ENCODE data around the gene GREB1L. TPM values are rescaled to one million over a fixed set of nuclear protein-coding genes. Genes with fewer than 3 reads are reported as not detected.

GREB1L gene
- total and polyA plus RNA-seq, 10 of the 15 experiments (the other 5 are each of a cell fraction or from before 2014, with no cell fraction given) = under 0.01 to 0.11 (median 0.03) TPM; not detected in 1

GRCh38 chr18:21513292-21513691 lies 271.3 kb downstream of the GREB1L start:
- BruUV-seq (replicated peaks) = no TSS peak
- in situ Hi-C loops (cut with MboI) (loop anchor here (5.0 kb wide), 1 partner anchor 51 kb away; no protein-coding TSS in a partner anchor), intact Hi-C loops (cut with micrococcal nuclease; ENCODE audit: unreplicated experiment) (loop anchor here (10.0 kb wide), 1 partner anchor 318 kb away; no protein-coding TSS in a partner anchor)
- TF ChIP-seq SPI1 (IDR thresholded peaks at IDR 0.05; ENCODE audit: borderline replicate concordance, insufficient read depth, low read depth, low read length) (no peak), NFYB (IDR thresholded peaks at IDR 0.05; ENCODE audit: insufficient read depth, low read depth, low read length) (no peak), RCOR1 (conservative IDR thresholded peaks at IDR 0.05; ENCODE audit: low read depth, low read length) (no peak)
- ChIA-PET RAD21 (ENCODE audit: unreplicated experiment) (no interaction called here), SMC1A (ENCODE audit: uncharacterized antibody, unreplicated experiment) (no interaction called here), POLR2A (no interaction called here), CTCF (interaction anchor here (1.0 to 4.1 kb wide), 2 partner anchors 24 to 337 kb away, joined by 3 to 16 read pairs; no protein-coding TSS in a partner anchor)
- WGBS (ENCODE audit: insufficient coverage, insufficient replicate concordance, low lambda C conversion rate, missing lambda C conversion rate) = 100% methylated on average over 2 of the region's 2 CpGs
- no peaks in the 10 kb centered on the region for H3K9me3 ChIP-seq (replicated peaks; ENCODE audit: control insufficient read depth, insufficient read depth, low read length)
- no peak overlapping the region for H3K4me2 ChIP-seq (ENCODE audit: control insufficient read depth, insufficient read depth)
- ATAC-seq = no peak
- no peak overlapping the region for H3K27ac ChIP-seq (ENCODE audit: control insufficient read depth, insufficient read depth)
- FAIRE-seq = no peak
- H2AFZ ChIP-seq (ENCODE audit: control insufficient read depth, low read depth, low read length) = no peak overlapping the region
- peaks cover 0 to 3% of the 10 kb centered on the region in 2 experiments; a peak in 1 of 4 replicates for H3K36me3 ChIP-seq (ENCODE audit: control insufficient read depth in 2 of 2, insufficient read depth in 2 of 2, low read length in 1 of 2)
- H3K4me3 ChIP-seq = no peak overlapping the region
- H3K9ac ChIP-seq (ENCODE audit: control insufficient read depth, insufficient read depth, low read length) = no peak overlapping the region
- H3K27me3 ChIP-seq (replicated peaks in 1 of 2; ENCODE audit: control insufficient read depth in 2 of 2, insufficient read depth in 2 of 2, low read length in 1 of 2) = no peaks in the 10 kb centered on the region
- DNase-seq (ENCODE audit: low read depth, low spot score) = no peak
- H3K79me2 ChIP-seq (ENCODE audit: control insufficient read depth, insufficient read depth, low read length) = no peaks in the 10 kb centered on the region
- no peaks in the 10 kb centered on the region for H3K4me1 ChIP-seq (ENCODE audit: control insufficient read depth, insufficient read depth, low read length)
- H4K20me1 ChIP-seq (ENCODE audit: control insufficient read depth, insufficient read depth) = no peaks in the 10 kb centered on the region

- no peak for FAIRE-seq
- Histone ChIP-seq H3K4me2 (ENCODE audit: control insufficient read depth, insufficient read depth) (no peak overlapping the region), H3K27me3 (replicated peaks in 1 of 2; ENCODE audit: control insufficient read depth in 2 of 2, insufficient read depth in 2 of 2, low read length in 1 of 2) (no peaks in the 10 kb centered on the region), H4K20me1 (ENCODE audit: control insufficient read depth, insufficient read depth) (no peaks in the 10 kb centered on the region), H3K4me3 (no peak overlapping the region), H3K4me1 (ENCODE audit: control insufficient read depth, insufficient read depth, low read length) (no peaks in the 10 kb centered on the region), H3K36me3 (ENCODE audit: control insufficient read depth in 2 of 2, insufficient read depth in 2 of 2, low read length in 1 of 2) (peaks cover 0 to 3% of the 10 kb centered on the region in 2 experiments; a peak in 1 of 4 replicates), H2AFZ (ENCODE audit: control insufficient read depth, low read depth, low read length) (no peak overlapping the region), H3K9me3 (replicated peaks; ENCODE audit: control insufficient read depth, insufficient read depth, low read length) (no peaks in the 10 kb centered on the region), H3K27ac (ENCODE audit: control insufficient read depth, insufficient read depth) (no peak overlapping the region), H3K9ac (ENCODE audit: control insufficient read depth, insufficient read depth, low read length) (no peak overlapping the region), H3K79me2 (ENCODE audit: control insufficient read depth, insufficient read depth, low read length) (no peaks in the 10 kb centered on the region)
- WGBS (ENCODE audit: insufficient coverage, insufficient replicate concordance, low lambda C conversion rate, missing lambda C conversion rate) = 97% methylated on average over 5 of the region's 5 CpGs
- CTCF ChIA-PET = interaction anchor here (1.0 to 4.1 kb wide), 2 partner anchors 24 to 336 kb away, joined by 3 to 16 read pairs; no protein-coding TSS in a partner anchor
- ATAC-seq = no peak
- DNase-seq (ENCODE audit: low read depth, low spot score) = no peak
- POLR2A ChIA-PET = no interaction called here
- no peak for TF ChIP-seq USF2 (IDR thresholded peaks at IDR 0.05; ENCODE audit: borderline replicate concordance, low read depth, low read length)
- no peak for TF ChIP-seq SREBF2 (IDR thresholded peaks at IDR 0.05; ENCODE audit: low read length)
- no peak for TF ChIP-seq NR2F1 (conservative IDR thresholded peaks at IDR 0.05)
- TF ChIP-seq BCL3 (IDR thresholded peaks at IDR 0.05; ENCODE audit: borderline replicate concordance, insufficient read depth, low read depth, low read length, poor library complexity, severe bottlenecking) = no peak
- no peak for TF ChIP-seq MXI1 (IDR thresholded peaks at IDR 0.05; ENCODE audit: low read depth, low read length)
- BruUV-seq (replicated peaks) = no TSS peak
- SMC1A ChIA-PET (ENCODE audit: uncharacterized antibody, unreplicated experiment) = no interaction called here
- RAD21 ChIA-PET (ENCODE audit: unreplicated experiment) = no interaction called here
- in situ Hi-C loops (cut with MboI) = loop anchor here (5.0 kb wide), 1 partner anchor 51 kb away; no protein-coding TSS in a partner anchor
- intact Hi-C loops (cut with micrococcal nuclease; ENCODE audit: unreplicated experiment) = loop anchor here (10.0 kb wide), 1 partner anchor 319 kb away; no protein-coding TSS in a partner anchor
Observed at GRCh38 chr18:21513741-21514140, 271.7 kb downstream of the GREB1L start.

Data from GM12878 (cell line).